ENCODE measurements around the gene LHX2. TPM values are rescaled to one million over a fixed set of nuclear protein-coding genes. Genes with fewer than 3 reads are reported as not detected.

The LHX2 gene
- total RNA-seq, 1 experiment from 2014 or later: not detected

DNA sequence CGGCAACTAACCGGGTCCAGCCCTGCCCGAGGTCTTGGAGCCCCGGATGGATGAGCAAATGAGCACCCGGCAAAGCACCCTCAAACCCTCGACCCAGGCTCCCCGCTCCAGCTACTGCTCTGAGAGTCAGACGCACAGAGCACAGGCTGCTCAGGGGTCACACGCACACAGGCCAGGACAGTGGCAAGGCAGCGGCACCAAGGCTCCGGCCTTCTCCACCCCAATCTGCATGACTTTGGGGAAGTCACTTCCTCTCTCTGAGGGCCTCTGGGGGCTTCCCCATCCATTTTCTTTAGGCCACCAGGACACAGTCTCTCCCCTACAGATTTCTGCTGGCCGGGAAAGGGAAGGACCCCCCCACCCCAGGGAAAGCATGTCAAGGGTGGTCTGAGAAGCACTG is 18.0 kb downstream of the LHX2 start:
- Histone ChIP-seq H4K8ac (replicated peaks; ENCODE audit: insufficient read length, low read depth, low read length) (no peak overlapping the region), H2BK120ac (ENCODE audit: low read depth, low read length, poor library complexity, severe bottlenecking) (no peak overlapping the region), H2AFZ (ENCODE audit: low read length) (no peak overlapping the region), H3K9me3 (ENCODE audit: control insufficient read depth, low read depth, low read length) (no peaks in the 10 kb centered on the region), H4K5ac (ENCODE audit: insufficient read length, low read depth, low read length) (no peak overlapping the region), H2BK5ac (ENCODE audit: insufficient read length, low read length) (no peak overlapping the region), H2AK5ac (ENCODE audit: insufficient read length, low read length) (no peak overlapping the region), H3K4ac (ENCODE audit: low read depth, low read length) (no peak overlapping the region), H3K4me2 (ENCODE audit: insufficient read depth, insufficient read length, low read length) (no peak overlapping the region), H3K18ac (ENCODE audit: insufficient read length, low read depth, low read length) (no peak overlapping the region), H2BK15ac (ENCODE audit: low read depth, low read length) (no peak overlapping the region), H2BK12ac (ENCODE audit: insufficient read length, low read depth, low read length) (no peak overlapping the region), H3K14ac (ENCODE audit: insufficient read depth, low read length) (no peak overlapping the region), H4K91ac (ENCODE audit: insufficient read length, low read depth, low read length) (no peak overlapping the region), H3K27me3 (ENCODE audit: insufficient read depth, low read length) (peaks cover 8% of the 10 kb centered on the region; the same call in 1 of the 2 replicates), H3K56ac (ENCODE audit: insufficient read length, low read depth, low read length) (no peak overlapping the region), H3K79me2 (ENCODE audit: insufficient read depth, low read length) (no peaks in the 10 kb centered on the region), H3K23ac (ENCODE audit: insufficient read length, low read depth, low read length) (no peak overlapping the region), H3K23me2 (ENCODE audit: insufficient read length, low read depth, low read length, poor library complexity, severe bottlenecking) (peaks cover 4% of the 10 kb centered on the region), H2BK20ac (ENCODE audit: low read depth, low read length, poor library complexity, severe bottlenecking) (no peak overlapping the region), H3K4me1 (ENCODE audit: insufficient read depth, low read length) (no peaks in the 10 kb centered on the region), H3T11ph (ENCODE audit: low read length) (no peak overlapping the region), H3K27ac (ENCODE audit: insufficient read length, low read depth, low read length) (no peak overlapping the region), H3K79me1 (ENCODE audit: insufficient read depth, low read depth, low read length, poor library complexity, severe bottlenecking) (no peaks in the 10 kb centered on the region), H4K20me1 (ENCODE audit: control insufficient read depth, insufficient read depth, insufficient read length) (no peaks in the 10 kb centered on the region), H3K9ac (ENCODE audit: extremely low read depth, insufficient read length, low read length) (no peak overlapping the region)
- Mint-ChIP-seq H3K27ac (no peak overlapping the region), H3K9me3 (no peaks in the 10 kb centered on the region), H3K4me3 (no peak overlapping the region), H3K36me3 (ENCODE audit: insufficient read depth in 1 of 3, low read depth in 3 of 3) (no peaks in the 10 kb centered on the region), H3K27me3 (ENCODE audit: low read depth) (peaks cover 92% of the 10 kb centered on the region), H3K4me1 (peaks cover 0 to 9% of the 10 kb centered on the region in 2 experiments; a peak in 2 of 4 replicates)
- no CpG with 5 or more reads among the region's 12 CpGs for WGBS (ENCODE audit: extremely low coverage, insufficient read length, low lambda C conversion rate)
- peak; percentile 55 for DNase-seq
- TF ChIP-seq, protein P1, sequence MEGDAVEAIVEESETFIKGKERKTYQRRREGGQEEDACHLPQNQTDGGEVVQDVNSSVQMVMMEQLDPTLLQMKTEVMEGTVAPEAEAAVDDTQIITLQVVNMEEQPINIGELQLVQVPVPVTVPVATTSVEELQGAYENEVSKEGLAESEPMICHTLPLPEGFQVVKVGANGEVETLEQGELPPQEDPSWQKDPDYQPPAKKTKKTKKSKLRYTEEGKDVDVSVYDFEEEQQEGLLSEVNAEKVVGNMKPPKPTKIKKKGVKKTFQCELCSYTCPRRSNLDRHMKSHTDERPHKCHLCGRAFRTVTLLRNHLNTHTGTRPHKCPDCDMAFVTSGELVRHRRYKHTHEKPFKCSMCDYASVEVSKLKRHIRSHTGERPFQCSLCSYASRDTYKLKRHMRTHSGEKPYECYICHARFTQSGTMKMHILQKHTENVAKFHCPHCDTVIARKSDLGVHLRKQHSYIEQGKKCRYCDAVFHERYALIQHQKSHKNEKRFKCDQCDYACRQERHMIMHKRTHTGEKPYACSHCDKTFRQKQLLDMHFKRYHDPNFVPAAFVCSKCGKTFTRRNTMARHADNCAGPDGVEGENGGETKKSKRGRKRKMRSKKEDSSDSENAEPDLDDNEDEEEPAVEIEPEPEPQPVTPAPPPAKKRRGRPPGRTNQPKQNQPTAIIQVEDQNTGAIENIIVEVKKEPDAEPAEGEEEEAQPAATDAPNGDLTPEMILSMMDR (conservative IDR thresholded peaks at IDR 0.05): no peak

Data from H9 (cell line).